Right ventricle myocardium inferior (tissue), 1 donor: Measurements from ENCODE around the gene LRRC61. TPM values are rescaled to one million over a fixed set of nuclear protein-coding genes. Genes with fewer than 3 reads are reported as not detected.

Experiments
- ATAC-seq: fragments of 200-7000 bp; cut with Tn5 transposase; one replicate; pipeline ENCODE4 v1.9.1; 2020; ENCODE audit warnings: mild to moderate bottlenecking, moderate library complexity
- DNase-seq: peaks from one replicate; pipeline ENCODE4 v3.0.0; 2021; ENCODE audit errors: missing footprints
- intact Hi-C: fragments of 100-400 bp; cut with DNase I; formaldehyde crosslinking; loops from one replicate; pipeline ENCODE4 v1.11.0; 2022
- total RNA-seq: library from RNA; stranded (reverse); fragmentation: NEBNext Ultra II Directional; extraction: Animal tissue kit (Norgen Biotek cat#: 25700); gene quantifications from one replicate; pipeline ENCODE4 v1.2.1, GENCODE V29; 2021
- donor health status: DM: no; HTN: yes; CAD: no; lungs with severe emphysema.

LRRC61 gene
- total RNA-seq, 1 donor from 2014 or later: 4.7 TPM

DNA sequence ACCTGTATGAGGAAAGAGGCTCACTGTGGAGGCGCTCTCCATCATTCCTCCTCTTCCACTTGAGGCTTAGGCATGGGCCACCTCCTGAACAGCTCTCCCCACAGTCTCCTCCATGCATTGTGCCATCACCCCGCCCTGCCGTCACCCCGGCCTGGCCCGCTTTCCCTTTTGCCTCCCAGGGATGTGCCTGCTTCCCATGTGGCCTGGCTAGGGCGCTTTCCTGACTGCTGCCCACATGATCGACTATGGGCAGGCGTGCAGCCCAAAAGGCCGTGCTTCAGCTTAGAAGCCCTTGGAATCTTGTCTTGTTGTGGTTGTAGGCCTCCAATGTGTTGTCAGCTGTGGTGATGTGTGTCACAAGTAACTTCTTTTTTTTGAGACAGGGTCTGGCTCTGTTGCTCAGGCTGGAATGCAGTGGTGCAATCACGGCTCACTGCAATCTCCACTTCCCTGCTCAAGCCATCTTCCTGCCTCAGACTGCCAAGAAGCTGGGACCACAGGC is 2.0 kb downstream of the LRRC61 start:
- peak; percentile 14 for ATAC-seq
- DNase-seq: no peak
- intact Hi-C loops: no loop called here

DNA sequence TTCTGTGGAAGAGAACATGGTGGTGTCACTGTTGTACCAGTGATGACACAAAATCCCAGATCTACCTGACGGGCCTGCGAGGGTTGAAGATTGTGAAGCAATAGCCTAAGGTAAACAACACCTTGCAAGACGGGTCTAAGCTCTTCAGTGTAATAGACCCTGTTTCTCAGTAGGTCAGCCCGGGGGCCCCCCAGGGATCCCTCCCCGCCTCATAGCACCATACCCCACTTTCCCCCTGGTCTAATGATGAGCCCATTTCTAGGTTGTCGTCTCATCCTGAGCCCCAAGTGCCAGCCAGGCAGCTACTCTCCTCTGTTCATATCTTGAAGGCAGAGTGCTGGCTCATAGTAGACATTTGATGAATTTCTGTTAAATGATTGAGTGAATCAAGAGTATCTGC is 2.7 kb downstream of the LRRC61 start:
- ATAC-seq: no peak
- intact Hi-C loops: no loop called here

GRCh38 chr7:150326657-150327268 is 3.6 kb downstream of the LRRC61 start:
- ATAC-seq (no peak), DNase-seq (no peak)
- intact Hi-C loops: no loop called here

More for the DNA sequence above, 2.7 kb downstream of the LRRC61 start:
- DNase-seq: no peak

DNA sequence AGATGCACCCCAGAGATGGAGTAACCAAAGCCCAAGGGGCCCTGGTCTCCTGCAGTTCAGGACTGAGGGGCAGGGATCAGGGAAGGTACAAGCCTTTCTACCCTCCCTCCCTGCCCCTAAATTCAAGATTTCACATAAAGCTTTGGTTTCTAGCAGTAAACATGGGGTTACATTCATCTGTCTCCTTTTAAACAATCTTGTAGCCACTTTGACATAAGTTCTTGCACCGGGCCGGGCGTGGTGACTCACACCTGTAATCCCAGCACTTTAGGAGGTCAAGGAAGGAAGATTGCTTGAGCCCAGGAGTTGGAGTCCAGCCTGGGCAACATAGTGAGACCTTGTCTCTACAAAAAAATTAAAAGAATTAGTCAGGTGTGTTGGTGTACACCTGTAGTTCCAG is 4.2 kb downstream of the LRRC61 start:
- no peak for DNase-seq
- no peak for ATAC-seq
- intact Hi-C loops: no loop called here

DNA sequence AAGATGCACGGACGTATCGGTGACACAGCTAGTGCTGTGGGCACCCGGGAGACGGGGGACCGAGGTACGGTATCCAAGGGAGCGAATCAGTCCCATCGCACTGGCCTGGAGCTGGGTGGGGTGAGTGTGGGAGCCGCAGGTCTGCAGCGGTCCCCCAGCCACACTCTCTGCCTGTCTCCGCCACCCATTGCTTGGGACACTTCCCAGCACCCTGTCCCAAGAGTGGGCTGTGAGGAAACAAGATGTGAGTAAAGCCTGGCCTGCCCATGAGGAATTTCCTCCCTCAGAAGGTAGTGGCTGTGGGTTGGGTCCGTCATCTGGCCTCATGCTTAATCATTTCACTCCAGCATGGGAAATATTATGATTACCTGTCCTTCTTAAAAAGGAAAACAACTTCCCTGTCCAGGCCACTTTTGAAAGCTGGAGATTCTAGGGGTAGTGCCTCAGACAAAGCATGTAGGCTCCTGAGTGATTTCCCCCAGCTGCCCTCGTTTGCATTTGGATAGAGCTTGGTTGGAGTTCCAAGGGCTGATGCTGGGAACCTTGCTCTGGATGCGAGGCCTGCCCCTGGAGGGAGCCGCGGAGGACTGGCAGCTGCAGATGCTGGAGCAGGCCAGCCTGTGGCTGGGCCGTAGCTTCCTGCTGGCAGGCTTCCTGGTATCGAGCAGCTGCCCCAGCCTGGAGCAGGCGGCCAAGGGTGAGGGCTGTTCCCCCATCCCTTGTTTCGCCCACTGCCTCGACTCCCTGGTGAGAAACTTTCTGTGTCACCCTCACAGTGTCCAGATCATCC is 6.4 kb downstream of the LRRC61 start:
- ATAC-seq (no peak), DNase-seq (no peak)
- intact Hi-C loops: no loop called here

DNA sequence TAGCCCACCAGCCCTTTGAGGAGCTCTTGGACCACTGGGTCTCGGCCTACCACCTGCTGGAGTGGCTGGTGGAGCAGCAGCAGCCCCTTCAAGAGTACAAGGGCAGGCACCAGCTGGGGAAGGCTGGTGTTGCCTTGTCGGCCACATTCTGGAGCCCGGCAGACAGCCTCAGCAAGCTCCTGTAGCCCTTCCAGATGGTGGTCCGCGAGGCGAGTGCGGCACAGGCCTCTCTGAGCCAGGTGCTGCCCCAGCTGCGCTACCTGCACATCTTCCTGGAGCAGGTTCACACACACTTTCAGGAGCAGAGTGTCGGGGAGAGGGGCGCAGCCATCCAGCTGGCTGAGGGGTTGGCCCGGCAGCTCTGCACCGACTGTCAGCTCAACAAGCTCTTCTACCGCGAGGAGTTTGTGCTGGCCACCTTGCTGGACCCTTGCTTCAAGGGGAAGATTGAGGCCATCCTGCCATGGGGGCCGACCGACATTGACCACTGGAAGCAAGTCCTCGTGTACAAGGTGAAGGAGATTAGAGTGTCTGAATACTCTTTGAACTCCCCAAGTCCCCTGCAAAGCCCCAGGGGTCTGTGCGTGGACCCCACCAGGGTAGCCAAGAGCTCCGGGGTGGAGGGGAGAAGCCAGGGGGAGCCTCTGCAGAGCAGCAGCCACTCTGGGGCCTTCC is 7.2 kb downstream of the LRRC61 start:
- DNase-seq (no peak), ATAC-seq (no peak)
- intact Hi-C loops: no loop called here

DNA sequence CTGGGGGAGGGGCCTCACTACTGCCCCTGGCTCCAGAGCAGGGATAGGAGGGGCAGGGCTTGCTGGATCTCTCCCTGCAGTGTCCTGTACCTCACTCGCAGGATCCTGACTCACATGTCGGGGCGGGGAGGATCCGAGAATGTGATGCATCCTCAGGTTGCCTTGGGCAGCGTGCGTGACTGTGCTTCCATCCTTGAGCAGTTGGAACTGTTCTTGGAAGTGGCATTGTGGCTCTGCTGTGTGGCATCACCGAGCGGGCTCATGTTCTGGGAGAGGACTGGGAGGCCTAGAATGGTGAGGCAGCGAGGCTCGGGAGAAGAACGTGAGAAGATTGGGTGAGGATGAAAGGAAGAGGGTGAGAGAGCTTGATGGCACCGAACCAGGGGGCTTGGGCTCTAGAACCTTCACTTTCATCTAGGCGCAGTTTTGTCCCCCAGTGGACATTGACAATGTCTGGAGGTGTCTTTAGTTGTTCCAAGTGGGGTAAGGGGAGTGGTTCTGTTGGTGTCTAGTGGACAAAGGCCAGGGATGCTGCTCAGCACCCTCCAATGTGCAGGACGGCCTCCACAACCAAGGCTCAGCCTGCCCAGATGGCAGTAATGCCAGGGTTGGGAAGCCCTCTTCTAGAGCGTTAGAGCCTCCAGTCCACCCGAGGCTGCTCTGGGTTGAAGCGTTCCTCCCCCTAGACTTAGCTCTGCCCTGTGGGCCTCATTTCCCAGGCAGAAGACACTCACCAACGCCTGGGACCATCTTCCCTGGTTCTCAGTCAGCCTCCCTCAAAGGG is 9.9 kb downstream of the LRRC61 start:
- DNase-seq (no peak), ATAC-seq (no peak)
- intact Hi-C loops: no loop called here

GRCh38 chr7:150333659-150334058 is 10.5 kb downstream of the LRRC61 start:
- no peak for DNase-seq
- intact Hi-C loops: no loop called here
- no peak for ATAC-seq

- no peak for ATAC-seq
Observed at GRCh38 chr7:150334108-150334507, 11.0 kb downstream of the LRRC61 start.

DNA sequence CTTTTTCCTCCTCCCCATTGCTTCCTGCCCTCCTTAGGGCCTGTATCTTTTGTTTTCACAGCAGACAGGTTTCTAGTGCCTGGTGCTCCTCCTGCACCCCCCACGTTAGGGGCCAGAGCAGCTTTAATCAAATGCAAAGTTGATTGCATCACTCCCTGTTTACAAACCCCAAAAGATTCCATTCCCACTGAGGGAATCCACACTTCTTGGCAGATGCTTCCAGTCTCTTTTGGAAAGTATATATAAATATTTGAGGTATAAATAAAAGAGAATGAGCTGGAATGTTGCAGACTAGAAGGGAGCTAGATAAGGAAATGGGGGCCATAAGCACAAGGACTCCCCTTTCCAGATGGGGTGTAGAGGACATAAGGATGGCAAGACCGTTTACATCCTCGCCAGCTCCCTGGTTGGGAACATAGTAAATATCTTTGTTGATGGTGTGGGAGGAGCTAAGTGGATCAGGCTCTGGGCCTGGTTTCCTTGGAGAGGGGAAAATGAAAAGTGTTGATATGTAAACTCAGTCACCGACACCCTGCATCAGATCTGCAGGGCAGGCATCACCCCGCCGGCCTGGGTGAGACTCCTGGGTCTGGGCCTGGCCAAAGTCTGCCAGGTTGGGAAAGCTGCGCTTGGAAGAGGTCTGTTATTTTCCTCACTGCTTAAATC is 12.1 kb downstream of the LRRC61 start:
- intact Hi-C loops: no loop called here
- DNase-seq (no peak), ATAC-seq (no peak)

More at GRCh38 chr7:150334108-150334507, 11.0 kb downstream of the LRRC61 start:
- DNase-seq: no peak
- intact Hi-C loops: no loop called here

GRCh38 chr7:150335774-150336112 is 12.6 kb downstream of the LRRC61 start:
- intact Hi-C loops: no loop called here
- DNase-seq (no peak), ATAC-seq (no peak)

- DNase-seq: no peak
Observed at GRCh38 chr7:150336746-150337145, 13.6 kb downstream of the LRRC61 start.

DNA sequence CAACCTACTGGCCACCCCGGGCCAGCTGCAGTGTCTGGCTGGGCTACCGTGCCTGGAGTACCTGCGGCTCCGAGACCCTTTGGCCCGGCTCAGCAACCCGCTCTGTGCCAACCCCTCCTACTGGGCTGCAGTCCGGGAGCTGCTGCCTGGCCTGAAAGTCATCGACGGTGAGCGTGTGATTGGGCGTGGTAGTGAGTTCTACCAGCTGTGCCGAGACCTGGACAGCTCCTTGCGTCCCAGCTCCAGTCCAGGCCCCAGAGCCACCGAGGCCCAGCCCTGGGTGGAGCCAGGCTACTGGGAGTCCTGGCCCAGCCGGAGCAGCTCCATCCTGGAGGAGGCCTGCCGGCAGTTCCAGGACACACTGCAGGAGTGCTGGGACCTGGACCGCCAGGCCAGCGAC is 14.0 kb downstream of the LRRC61 start:
- no peak for DNase-seq
- intact Hi-C loops: no loop called here
- no peak for ATAC-seq

More at GRCh38 chr7:150336746-150337145, 13.6 kb downstream of the LRRC61 start:
- intact Hi-C loops: no loop called here
- ATAC-seq: no peak

GRCh38 chr7:150337659-150338081 is 14.5 kb downstream of the LRRC61 start:
- intact Hi-C loops: no loop called here
- DNase-seq (no peak), ATAC-seq (no peak)

DNA sequence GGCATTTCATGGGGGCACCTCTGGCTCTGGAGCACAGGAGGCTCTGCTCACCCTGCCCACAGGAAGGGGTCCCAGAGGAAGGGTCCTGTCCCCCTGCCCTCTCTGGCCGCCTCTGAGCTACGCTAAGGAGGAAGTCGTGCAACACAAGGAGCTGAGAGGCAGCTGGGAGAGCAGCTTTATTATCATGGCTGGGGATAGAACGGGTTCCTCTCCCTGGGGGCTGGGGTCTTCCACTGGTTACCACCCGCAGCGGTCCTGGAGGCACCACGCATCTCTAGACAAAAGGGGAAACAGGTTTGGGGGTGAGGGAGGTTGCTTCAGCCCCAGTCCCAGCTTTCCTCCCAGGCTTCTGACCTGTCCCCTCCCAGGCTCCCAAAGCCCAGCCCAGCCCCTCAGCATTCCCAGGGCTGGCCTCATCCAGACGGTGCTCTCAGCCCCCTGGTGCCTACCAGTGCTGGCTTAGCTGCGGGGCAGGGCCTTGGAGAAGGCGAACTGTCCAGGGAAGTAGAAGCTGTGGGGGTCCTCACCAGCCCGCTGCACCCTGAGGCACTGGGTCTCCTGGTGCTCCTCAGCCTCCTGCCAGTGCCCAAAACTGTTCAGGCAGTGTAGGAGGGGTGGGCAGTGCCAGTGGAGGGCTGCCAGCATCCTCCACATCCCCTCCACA is 15.1 kb downstream of the LRRC61 start:
- DNase-seq: no peak
- intact Hi-C loops: no loop called here
- no peak for ATAC-seq

DNA sequence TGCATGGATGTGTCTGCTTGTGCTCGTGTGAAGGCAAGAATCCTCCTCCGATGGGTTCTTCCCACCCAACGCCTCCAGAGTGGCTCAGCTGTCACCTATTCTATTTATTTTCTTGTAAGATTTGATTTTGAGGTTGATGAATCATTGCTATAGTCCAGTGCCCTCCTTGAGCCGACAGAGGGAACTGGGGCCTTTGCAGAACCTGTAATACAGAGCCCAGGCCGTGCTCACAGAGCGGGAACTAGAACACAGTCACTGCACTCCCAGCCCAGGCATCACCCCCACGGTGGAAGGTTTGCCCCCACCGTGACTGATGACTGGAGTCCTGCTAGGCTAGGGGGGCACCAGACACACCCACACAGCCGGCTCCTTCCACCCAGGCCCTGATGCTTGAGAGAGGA is 16.3 kb downstream of the LRRC61 start:
- intact Hi-C loops: no loop called here
- DNase-seq (no peak), ATAC-seq (no peak)

DNA sequence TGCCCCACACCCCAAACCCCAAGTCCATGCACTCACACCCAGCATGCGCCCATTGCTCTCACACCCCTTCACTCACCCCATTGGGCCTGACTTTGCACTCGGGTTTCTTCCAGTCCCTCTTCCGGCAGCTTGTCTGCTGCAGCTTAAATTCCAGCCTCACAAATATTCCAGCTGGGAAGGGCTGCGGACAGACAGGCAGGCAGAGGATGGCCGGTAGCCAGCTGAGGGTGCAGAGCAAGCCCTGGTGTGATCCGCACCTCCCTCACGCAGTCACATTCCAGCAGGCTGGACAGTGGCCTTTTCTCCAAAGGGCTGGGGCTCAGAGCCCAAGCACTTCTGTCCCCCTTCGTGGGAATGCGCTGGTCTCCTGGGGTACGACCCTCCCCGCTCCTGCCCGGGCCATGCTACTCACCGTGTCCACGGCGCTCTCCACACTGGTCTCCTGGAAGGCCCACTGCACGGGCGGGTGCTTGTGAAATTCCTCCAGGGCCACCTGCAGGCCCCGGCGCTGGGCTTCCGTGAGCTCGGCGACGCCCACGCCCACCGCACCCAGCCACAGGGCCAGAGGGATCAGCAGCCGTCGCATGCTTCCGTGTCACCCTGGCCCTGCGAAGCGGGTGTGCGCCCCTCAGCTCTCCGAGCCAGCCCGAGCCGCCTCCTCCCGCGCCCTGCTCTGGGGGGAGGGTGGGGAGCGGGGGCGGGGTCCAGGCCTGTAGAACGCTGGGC is 17.0 kb downstream of the LRRC61 start:
- peak; percentile 73 for DNase-seq
- intact Hi-C loops: no loop called here
- peak; percentile 71 for ATAC-seq

DNA sequence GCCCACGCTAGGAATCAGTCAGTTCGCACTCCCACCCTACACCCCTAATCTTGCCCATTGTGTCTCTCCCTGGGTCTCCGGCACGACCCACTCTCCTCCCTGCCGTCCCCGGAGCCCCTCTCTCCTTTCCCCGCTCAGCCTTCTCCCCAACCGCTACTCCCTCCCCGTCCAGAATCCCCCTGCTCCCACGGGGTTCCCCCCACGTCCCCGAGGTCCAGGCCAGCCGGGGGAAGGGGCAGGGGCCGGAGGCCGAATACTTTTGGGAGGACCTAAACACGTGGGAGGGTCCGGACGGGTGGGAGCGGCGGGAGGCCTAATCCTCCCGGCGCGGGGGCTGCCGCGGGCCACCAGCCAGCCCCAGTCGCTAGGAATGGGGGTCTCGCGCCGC is 17.7 kb downstream of the LRRC61 start:
- ATAC-seq (no peak), DNase-seq (no peak)
- intact Hi-C loops: no loop called here
